Body of pancreas (tissue), 4 donors: ENCODE measurements around the gene HSPH1. TPM values are rescaled to one million over a fixed set of nuclear protein-coding genes. Genes with fewer than 3 reads are reported as not detected.

Experiments used
- ATAC-seq: fragments of 150-250 bp; one replicate; pipeline ENCODE4 v1.9.1; 2016
- DNase-seq, 4 donors: peaks; one replicate each; pipeline ENCODE4 v3.0.0-alpha.2; 2019
- H3K27ac ChIP-seq, 4 donors: fragments of 200-600 bp; sonication (generic); 1 replicate in 3 of 4; 2 replicates in 1 of 4; pipeline versions ENCODE4 v1.5.1 to v1.6.1; 2016 to 2019; ENCODE audit warnings: mild to moderate bottlenecking in 1 of 4, mixed read lengths in 1 of 4, moderate library complexity in 1 of 4
- H3K27me3 ChIP-seq, 2 donors: fragments of 200-600 bp; sonication (generic); one replicate each; pipeline ENCODE4 v1.6.0; 2016; ENCODE audit warnings: mild to moderate bottlenecking in 1 of 2
- H3K36me3 ChIP-seq, 2 donors: fragments of 200-600 bp; sonication (generic); replicated peaks in 1 of 2; 2 replicates each; pipeline ENCODE4 v1.5.1; 2016; ENCODE audit warnings: low read depth in 2 of 2; ENCODE audit not compliant: insufficient read depth in 1 of 2
- H3K4me1 ChIP-seq: fragments of 200-600 bp; sonication (generic); one replicate; pipeline ENCODE4 v1.6.0; 2016
- H3K4me3 ChIP-seq, 2 donors: fragments of 200-600 bp; sonication (generic); 1 replicate in 1 of 2; 2 replicates in 1 of 2; pipeline ENCODE4 v1.5.1; 2016 to 2019
- H3K9me3 ChIP-seq, 3 donors: fragments of 200-600 bp; sonication (generic); 1 replicate in 2 of 3; 2 replicates in 1 of 3; pipeline ENCODE4 v1.5.1; 2016
- CTCF ChIP-seq, 7 experiments: fragments of 450-650 bp in 4 of 7; fragments of 200-600 bp in 3 of 7; sonication (generic) in 3 of 7; IDR thresholded peaks; one replicate each; pipeline ENCODE4 v1.5.1; 2016 to 2019; ENCODE audit warnings: antibody characterized with exemption in 7 of 7
- POLR2A ChIP-seq, 3 donors: fragments of 450-650 bp; IDR thresholded peaks; one replicate each; pipeline ENCODE4 v1.6.1; 2016; ENCODE audit warnings: antibody characterized with exemption in 3 of 3, mild to moderate bottlenecking in 2 of 3
- WGBS, 2 donors: methylation state at CpG; one replicate each; pipeline ENCODE4 v1.1.5; 2017; 5-methylcytosine and 5-hydroxymethylcytosine counted together
- intact Hi-C: fragments of 100-400 bp; cut with DNase I; formaldehyde crosslinking; loops from one replicate; pipeline ENCODE4 v1.15.1; 2023
- total RNA-seq, 2 donors: library from RNA; depleted of rRNA; stranded (reverse); fragments of >200 nt; gene quantifications; one replicate each; pipeline ENCODE4 v1.1.0, GENCODE V29; 2016

The HSPH1 gene
- total RNA-seq, 2 donors from 2014 or later: 20.5 to 28.0 TPM

- TF ChIP-seq POLR2A (IDR thresholded peaks at IDR 0.05) (no peak), CTCF (IDR thresholded peaks at IDR 0.05) (no peak)
- Histone ChIP-seq H3K27me3 (no peaks in the 10 kb centered on the region), H3K27ac (no peak overlapping the region), H3K4me1 (no peaks in the 10 kb centered on the region), H3K4me3 (no peak overlapping the region), H3K9me3 (no peaks in the 10 kb centered on the region), H3K36me3 (no peaks in the 10 kb centered on the region)
- WGBS, 2 donors: 74 to 81% methylated on average over 1 of the region's 1 CpG
- ATAC-seq (no peak), DNase-seq (no peak)
- intact Hi-C loops: no loop called here
These were observed 54.6 kb downstream of the HSPH1 start for GRCh38 chr13:31107109-31107508.

- H3K4me1 ChIP-seq: no peaks in the 10 kb centered on the region
- whole genome bisulfite sequencing, 2 donors: 82 to 88% methylated on average over 3 of the region's 3 CpGs
- no peaks in the 10 kb centered on the region for H3K9me3 ChIP-seq
- H3K27ac ChIP-seq: no peak overlapping the region
- no peak for TF ChIP-seq POLR2A (IDR thresholded peaks at IDR 0.05)
- TF ChIP-seq CTCF (IDR thresholded peaks at IDR 0.05): no peak
- H3K36me3 ChIP-seq: no peaks in the 10 kb centered on the region
- ATAC-seq: no peak
- intact Hi-C loops: no loop called here
- no peaks in the 10 kb centered on the region for H3K27me3 ChIP-seq
- DNase-seq: no peak
- H3K4me3 ChIP-seq: no peak overlapping the region
These were observed 55.8 kb downstream of the HSPH1 start for GRCh38 chr13:31105856-31106255.

DNA sequence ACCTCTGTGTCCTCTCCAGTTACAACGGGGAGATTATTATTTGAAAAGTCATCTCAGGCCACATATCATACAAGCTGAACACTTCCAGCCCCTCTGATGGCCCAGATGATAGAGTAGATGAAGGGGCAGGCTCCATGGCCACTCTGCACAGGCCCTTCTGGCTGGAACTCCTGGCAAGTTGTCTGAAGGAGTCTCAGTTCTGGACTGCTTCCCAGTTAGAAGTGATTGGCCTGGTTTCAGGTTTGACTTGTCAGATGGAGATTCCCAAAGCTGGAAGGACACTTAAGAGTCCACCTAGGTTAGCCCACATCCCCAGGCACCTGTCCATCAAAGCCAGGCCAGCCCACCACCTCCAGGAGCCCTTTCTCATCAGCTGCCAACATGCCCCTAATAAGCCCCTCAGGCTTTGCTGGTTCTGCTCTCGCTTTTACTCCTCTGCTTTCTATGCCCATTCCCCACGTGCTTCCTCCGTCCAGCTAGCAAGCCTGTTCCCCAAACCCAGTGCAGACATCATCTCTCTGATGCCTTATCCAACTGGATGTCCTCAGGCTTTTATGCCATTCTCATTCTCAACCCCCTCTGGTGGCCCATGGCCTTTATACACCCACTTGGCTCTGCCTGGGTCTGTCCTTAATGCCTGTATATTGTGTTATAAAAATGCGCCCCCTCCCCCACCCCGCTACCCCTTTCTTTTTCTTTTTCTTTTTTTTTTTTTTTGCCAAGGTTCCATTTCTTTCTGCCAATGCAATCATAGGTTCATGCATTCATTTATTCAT, 56.5 kb downstream of the HSPH1 start:
- H3K27ac ChIP-seq: no peak overlapping the region
- H3K36me3 ChIP-seq: no peaks in the 10 kb centered on the region
- 69 to 76% methylated on average over 6 of the region's 6 CpGs for WGBS, 2 donors
- DNase-seq (no peak), ATAC-seq (no peak)
- H3K4me1 ChIP-seq: no peaks in the 10 kb centered on the region
- TF ChIP-seq CTCF (IDR thresholded peaks at IDR 0.05): no peak
- TF ChIP-seq POLR2A (IDR thresholded peaks at IDR 0.05): no peak
- no peaks in the 10 kb centered on the region for H3K9me3 ChIP-seq
- intact Hi-C loops: no loop called here
- no peak overlapping the region for H3K4me3 ChIP-seq
- no peaks in the 10 kb centered on the region for H3K27me3 ChIP-seq

DNA sequence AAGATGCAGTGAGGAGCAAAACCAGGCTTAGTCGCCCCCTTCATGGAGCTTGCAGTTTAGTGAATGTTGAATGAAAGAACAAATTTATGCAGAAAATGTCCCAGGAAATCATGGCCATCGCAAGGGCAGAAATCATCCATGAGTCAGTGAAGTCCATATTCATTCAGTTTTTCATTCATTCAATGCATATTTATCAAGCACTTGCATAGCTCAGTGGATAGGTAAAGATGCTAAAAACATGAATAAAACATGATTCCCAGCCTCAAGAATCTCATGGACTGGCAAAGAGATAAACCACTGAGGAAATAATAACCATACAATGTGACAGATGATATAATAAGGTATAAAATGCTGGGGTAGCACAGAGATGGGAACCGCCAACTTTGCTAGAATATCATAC, 58.8 kb downstream of the HSPH1 start:
- DNase-seq: no peak
- WGBS, 2 donors: 73 to 75% methylated on average over 3 of the region's 3 CpGs
- ATAC-seq: no peak
- no peak for TF ChIP-seq CTCF (IDR thresholded peaks at IDR 0.05)
- TF ChIP-seq POLR2A (IDR thresholded peaks at IDR 0.05): no peak
- H3K27ac ChIP-seq: no peak overlapping the region
- no peak overlapping the region for H3K4me3 ChIP-seq
- H3K36me3 ChIP-seq: no peaks in the 10 kb centered on the region
- H3K4me1 ChIP-seq: no peaks in the 10 kb centered on the region
- intact Hi-C loops: no loop called here
- H3K9me3 ChIP-seq: no peaks in the 10 kb centered on the region
- no peaks in the 10 kb centered on the region for H3K27me3 ChIP-seq
